Mammary epithelial cell (primary cell): Measurements from ENCODE around the gene GSTT2B.
"Not testable (repeated sequence)": the region's sequence is repeated elsewhere in the genome, so short reads cannot be mapped to it uniquely, and the experiment has no call there.

Experiments
- CTCF ChIP-seq, 2 donors: IDR thresholded peaks in 1 of 2; conservative IDR thresholded peaks in 1 of 2; 2 replicates each; pipeline ENCODE4 v1.5.1; 2011 to 2012; ENCODE audit warnings: inconsistent platforms in 2 of 2, low read length in 2 of 2, mild to moderate bottlenecking in 2 of 2, control low read depth in 1 of 2, low read depth in 1 of 2; ENCODE audit not compliant: insufficient read depth in 1 of 2; ENCODE audit errors: extremely low read depth in 1 of 2
- EZH2 ChIP-seq: IDR thresholded peaks from 2 replicates; pipeline ENCODE4 v1.6.1; 2012; ENCODE audit warnings: low read length, inconsistent platforms, borderline replicate concordance

DNA sequence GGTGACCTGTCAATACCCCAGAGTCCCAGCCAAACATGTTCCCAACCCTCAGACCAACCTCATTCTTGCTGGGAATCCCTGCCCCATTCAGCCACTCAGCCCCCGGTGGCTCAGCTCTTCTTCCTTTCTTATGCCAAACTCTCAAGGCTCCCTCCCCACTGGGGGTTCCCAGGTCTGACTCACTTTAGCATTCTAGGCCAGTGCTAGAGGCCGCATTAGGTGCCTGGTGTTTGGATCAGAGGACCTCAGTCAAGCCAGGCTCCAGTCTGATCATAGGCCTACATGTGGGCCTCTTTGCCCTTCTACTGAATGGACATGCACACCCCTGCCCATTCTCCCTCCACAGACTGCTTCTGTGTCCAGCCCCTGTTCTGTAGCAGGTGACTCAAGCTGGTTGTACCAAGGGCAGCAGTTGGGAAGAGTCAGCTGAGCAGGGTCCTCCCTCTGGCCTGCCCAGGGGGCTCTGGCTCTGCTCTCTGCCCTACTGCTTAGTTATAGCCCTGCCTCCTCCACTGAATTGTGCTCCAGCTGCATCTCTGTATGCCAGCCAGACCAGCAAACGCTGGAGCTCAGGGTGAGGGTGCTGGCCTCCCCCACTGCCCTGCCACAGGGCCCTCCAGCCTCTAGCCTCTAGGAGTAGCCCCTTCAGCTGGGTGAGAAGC lies 28.7 kb upstream of the GSTT2B start:
- TF ChIP-seq CTCF (conservative IDR thresholded peaks at IDR 0.05 in 1 of 2, IDR thresholded peaks at IDR 0.05 in 1 of 2; ENCODE audit: extremely low read depth in 1 of 2, insufficient read depth in 1 of 2, low read depth in 1 of 2, low read length in 2 of 2); EZH2: not testable (repeated sequence)
